ENCODE data around the gene PCYT2. TPM values are rescaled to one million over a fixed set of nuclear protein-coding genes. Genes with fewer than 3 reads are reported as not detected.

The PCYT2 gene
- total and polyA plus RNA-seq, 9 of the 15 experiments (the other 6 are each of a cell fraction or from before 2014, with no cell fraction given), result 0.92 to 134 (median 82.5) TPM

DNA sequence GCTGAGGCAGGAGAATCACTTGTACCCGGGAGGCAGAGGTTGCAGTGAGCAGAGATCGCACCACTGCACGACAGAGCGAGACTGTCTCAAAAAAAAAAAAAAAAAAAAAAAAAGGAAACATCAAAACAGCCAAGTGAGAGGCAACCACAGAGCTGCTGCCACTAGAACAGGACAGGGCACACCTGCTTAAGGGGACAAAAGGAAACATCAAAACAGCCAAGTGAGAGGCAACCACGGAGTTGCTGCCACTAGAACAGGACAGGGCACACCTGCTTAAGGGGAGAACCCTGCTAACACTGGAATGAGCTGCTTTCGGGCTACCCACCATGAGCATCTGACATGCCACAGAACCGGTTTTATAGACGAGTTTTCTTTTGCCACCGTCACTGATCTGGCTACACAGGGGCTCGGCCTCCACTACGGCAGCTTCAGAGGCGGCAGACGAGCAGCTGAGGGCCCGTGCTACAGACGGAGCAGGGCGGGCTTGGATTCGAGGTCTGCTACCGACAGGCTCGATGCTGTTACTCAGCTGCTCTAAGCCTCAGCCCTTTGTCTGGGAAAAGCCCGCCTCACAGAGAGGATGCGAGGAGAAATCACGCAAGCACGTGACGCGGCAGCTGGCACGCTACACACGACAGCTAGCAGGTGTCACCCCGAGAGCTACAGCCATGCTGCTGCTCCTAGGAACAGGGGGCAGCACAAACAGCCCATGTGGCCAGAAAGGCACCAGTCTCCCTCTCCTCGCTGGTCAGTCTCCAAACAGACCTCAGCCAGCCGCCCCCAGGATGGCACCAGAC lies 52.8 kb downstream of the PCYT2 start (continued):
- TF ChIP-seq MYC (IDR thresholded peaks at IDR 0.05; ENCODE audit: low read depth, low read length) (no peak), MYC (CRISPR knock-in tag; IDR thresholded peaks at IDR 0.05; ENCODE audit: borderline replicate concordance, low read depth) (no peak), MXD1 (CRISPR knock-in tag; IDR thresholded peaks at IDR 0.05; ENCODE audit: borderline replicate concordance, poor library complexity, severe bottlenecking) (no peak), MTA3 (IDR thresholded peaks at IDR 0.05; ENCODE audit: borderline replicate concordance) (no peak), RHOXF2B (CRISPR knock-in tag; conservative IDR thresholded peaks at IDR 0.05) (no peak), EZH2 (IDR thresholded peaks at IDR 0.05; ENCODE audit: borderline replicate concordance, low read depth, low read length) (no peak), ZFP36 (IDR thresholded peaks at IDR 0.05; ENCODE audit: low read depth, low read length, partially characterized antibody) (no peak), ID3 (CRISPR knock-in tag; IDR thresholded peaks at IDR 0.05) (no peak), ID3 (tag; IDR thresholded peaks at IDR 0.05) (no peak), SIX5 (IDR thresholded peaks at IDR 0.05; ENCODE audit: borderline replicate concordance in 1 of 2, insufficient read depth in 1 of 2, low read depth in 1 of 2, low read length in 2 of 2) (no peak), PHB (CRISPR knock-in tag; IDR thresholded peaks at IDR 0.05) (no peak), EP400 (IDR thresholded peaks at IDR 0.05) (no peak), E2F5 (CRISPR knock-in tag; IDR thresholded peaks at IDR 0.05) (no peak), TEAD1 (CRISPR knock-in tag; IDR thresholded peaks at IDR 0.05) (no peak), ZNF253 (CRISPR knock-in tag; conservative IDR thresholded peaks at IDR 0.05) (no peak), TEAD4 (IDR thresholded peaks at IDR 0.05; ENCODE audit: low read length) (no peak), TEAD4 (CRISPR knock-in tag; IDR thresholded peaks at IDR 0.05; ENCODE audit: borderline replicate concordance) (0 out of 2 replicates have a peak, but pooled peaks have one; percentile 37), RNF2 (IDR thresholded peaks at IDR 0.05) (no peak)
- TF ChIP-seq, protein P1, sequence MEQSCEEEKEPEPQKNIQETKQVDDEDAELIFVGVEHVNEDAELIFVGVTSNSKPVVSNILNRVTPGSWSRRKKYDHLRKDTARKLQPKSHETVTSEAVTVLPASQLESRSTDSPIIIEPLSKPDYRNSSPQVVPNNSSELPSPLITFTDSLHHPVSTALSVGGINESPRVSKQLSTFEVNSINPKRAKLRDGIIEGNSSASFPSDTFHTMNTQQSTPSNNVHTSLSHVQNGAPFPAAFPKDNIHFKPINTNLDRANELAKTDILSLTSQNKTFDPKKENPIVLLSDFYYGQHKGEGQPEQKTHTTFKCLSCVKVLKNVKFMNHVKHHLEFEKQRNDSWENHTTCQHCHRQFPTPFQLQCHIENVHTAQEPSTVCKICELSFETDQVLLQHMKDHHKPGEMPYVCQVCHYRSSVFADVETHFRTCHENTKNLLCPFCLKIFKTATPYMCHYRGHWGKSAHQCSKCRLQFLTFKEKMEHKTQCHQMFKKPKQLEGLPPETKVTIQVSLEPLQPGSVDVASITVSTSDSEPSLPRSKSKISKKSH (CRISPR knock-in tag; IDR thresholded peaks at IDR 0.05), result no peak
- TF ChIP-seq, protein P2, sequence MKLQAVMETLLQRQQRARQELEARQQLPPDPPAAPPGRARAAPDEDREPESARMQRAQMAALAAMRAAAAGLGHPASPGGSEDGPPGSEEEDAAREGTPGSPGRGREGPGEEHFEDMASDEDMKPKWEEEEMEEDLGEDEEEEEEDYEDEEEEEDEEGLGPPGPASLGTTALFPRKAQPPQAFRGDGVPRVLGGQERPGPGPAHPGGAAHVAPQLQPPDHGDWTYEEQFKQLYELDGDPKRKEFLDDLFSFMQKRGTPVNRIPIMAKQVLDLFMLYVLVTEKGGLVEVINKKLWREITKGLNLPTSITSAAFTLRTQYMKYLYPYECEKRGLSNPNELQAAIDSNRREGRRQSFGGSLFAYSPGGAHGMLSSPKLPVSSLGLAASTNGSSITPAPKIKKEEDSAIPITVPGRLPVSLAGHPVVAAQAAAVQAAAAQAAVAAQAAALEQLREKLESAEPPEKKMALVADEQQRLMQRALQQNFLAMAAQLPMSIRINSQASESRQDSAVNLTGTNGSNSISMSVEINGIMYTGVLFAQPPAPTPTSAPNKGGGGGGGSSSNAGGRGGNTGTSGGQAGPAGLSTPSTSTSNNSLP (IDR thresholded peaks at IDR 0.05; ENCODE audit: borderline replicate concordance, low read depth, low read length), result no peak
- TF ChIP-seq, protein P3, sequence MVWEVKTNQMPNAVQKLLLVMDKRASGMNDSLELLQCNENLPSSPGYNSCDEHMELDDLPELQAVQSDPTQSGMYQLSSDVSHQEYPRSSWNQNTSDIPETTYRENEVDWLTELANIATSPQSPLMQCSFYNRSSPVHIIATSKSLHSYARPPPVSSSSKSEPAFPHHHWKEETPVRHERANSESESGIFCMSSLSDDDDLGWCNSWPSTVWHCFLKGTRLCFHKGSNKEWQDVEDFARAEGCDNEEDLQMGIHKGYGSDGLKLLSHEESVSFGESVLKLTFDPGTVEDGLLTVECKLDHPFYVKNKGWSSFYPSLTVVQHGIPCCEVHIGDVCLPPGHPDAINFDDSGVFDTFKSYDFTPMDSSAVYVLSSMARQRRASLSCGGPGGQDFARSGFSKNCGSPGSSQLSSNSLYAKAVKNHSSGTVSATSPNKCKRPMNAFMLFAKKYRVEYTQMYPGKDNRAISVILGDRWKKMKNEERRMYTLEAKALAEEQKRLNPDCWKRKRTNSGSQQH (CRISPR knock-in tag; IDR thresholded peaks at IDR 0.05), result no peak
